AG09309 (cell line): ENCODE measurements around the gene TRIM9.

ENCODE experiments used
- DNase-seq: peaks from one replicate; pipeline ENCODE4 v3.0.0-alpha.2; 2010; ENCODE audit warnings: low read depth
- H3K4me3 ChIP-seq: 2 replicates; pipeline ENCODE4 v1.5.1; 2011; ENCODE audit warnings: mild to moderate bottlenecking, low read depth, low read length, moderate library complexity; ENCODE audit not compliant: control insufficient read depth
- TF ChIP-seq, protein P1 (sequence below): IDR thresholded peaks from 2 replicates; pipeline ENCODE4 v1.5.1; 2011; ENCODE audit warnings: mild to moderate bottlenecking, low read depth, low read length, inconsistent platforms; ENCODE audit not compliant: insufficient read depth, control insufficient read depth; ENCODE audit errors: missing control alignments

Gene TRIM9

DNA sequence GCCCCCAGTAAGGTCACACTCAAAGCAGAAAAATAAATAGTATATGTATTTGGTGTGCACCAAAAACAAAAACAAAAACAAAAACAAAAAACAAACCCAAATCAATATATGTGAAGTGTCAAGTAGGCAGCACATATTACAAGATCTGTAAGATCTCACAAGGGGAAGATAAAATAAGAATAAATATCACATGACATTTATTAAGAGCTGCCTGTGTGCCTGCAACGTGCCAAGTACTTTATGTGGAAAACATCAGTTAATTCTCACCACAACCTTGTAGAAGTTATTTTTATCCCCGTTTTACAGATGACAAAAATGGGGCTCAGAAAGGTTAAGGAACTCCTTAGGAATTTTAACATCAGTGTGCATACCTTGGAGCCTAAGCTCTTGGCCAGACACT lies 26.6 kb downstream of the TRIM9 start:
- no peak overlapping the region for H3K4me3 ChIP-seq
- TF ChIP-seq, protein P1, sequence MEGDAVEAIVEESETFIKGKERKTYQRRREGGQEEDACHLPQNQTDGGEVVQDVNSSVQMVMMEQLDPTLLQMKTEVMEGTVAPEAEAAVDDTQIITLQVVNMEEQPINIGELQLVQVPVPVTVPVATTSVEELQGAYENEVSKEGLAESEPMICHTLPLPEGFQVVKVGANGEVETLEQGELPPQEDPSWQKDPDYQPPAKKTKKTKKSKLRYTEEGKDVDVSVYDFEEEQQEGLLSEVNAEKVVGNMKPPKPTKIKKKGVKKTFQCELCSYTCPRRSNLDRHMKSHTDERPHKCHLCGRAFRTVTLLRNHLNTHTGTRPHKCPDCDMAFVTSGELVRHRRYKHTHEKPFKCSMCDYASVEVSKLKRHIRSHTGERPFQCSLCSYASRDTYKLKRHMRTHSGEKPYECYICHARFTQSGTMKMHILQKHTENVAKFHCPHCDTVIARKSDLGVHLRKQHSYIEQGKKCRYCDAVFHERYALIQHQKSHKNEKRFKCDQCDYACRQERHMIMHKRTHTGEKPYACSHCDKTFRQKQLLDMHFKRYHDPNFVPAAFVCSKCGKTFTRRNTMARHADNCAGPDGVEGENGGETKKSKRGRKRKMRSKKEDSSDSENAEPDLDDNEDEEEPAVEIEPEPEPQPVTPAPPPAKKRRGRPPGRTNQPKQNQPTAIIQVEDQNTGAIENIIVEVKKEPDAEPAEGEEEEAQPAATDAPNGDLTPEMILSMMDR = no peak
- no peak for DNase-seq

DNA sequence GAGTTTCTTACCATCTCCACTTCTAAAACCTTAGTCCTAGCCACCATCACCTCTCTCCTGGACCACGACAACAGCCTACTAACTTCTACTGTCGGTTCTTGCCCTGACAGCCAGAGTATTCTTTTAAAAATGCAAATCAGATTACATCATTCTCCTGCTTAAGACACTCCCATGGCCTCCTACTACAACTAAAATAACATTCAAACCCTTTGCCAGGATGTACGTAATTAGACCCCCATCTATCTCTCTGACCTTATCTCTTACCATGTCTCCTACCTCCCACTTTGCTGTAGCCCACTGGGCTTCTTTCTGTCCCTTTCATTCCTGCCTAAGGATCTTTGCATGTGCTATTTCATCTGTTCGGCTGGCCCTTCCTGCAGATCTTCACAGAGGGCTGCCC lies 27.6 kb downstream of the TRIM9 start:
- H3K4me3 ChIP-seq = no peak overlapping the region
- TF ChIP-seq, protein P1 = no peak
- no peak for DNase-seq

DNA sequence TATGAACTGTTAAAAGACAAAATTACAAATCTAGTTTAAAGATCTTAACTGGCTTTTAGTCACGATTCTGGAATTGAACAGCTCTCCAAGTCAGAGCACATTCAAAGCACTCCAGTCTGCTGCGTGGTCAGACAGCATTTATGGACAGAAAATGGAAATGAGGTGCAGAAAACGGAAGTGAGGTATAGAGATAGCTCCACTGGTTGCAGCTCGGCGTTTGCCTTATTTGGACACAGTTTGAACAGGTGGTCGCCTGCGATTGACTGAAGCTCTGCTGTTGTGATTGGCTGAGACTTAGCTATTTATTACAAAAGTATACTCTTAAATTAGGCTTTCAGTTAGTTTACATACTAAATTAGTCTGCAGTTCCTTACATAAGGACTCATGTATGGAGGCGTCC lies 28.3 kb downstream of the TRIM9 start:
- TF ChIP-seq, protein P1 = no peak
- no peak overlapping the region for H3K4me3 ChIP-seq

DNA sequence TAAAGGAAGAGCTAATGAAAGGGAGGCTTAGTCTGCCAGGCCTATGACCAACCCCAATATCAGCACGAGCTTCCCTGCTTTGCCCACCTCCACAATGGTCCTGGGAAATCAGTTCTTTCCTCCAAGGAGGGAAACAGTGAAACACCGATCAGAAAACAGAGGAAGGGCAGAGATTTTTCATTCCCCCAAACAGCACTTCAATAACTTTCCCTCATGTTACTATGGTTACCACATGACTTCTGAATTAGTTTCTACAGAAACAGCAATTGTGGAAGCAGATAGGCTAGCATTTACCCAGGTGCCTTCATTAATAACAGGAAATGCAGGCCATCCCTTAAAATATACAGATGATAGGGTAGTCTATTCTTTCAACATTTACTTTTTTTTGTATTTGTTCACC lies 35.9 kb downstream of the TRIM9 start:
- H3K4me3 ChIP-seq = no peak overlapping the region
- TF ChIP-seq, protein P1 = no peak
- no peak for DNase-seq

More for the DNA sequence above, 28.3 kb downstream of the TRIM9 start:
- DNase-seq = no peak

DNA sequence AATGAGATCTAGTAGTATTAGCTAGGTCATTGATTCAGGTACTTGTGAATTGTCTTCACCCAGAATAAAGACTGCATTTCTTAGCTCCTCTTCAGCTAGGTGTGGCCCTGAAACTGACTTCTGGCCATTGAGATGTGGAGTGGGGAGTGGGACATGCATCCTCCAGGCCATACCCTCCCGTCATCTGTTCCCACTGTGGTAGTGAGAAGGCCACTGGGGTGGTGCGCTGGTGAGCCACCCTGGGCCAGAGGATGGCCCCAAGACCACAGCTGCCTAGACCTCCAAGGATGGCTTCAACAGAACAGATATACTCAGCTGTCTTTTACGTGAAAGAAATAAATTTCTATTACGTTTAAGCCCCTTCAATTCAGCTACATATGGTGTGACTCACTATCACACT lies 36.5 kb downstream of the TRIM9 start:
- TF ChIP-seq, protein P1 = no peak
- no peak for DNase-seq
- H3K4me3 ChIP-seq = no peak overlapping the region

DNA sequence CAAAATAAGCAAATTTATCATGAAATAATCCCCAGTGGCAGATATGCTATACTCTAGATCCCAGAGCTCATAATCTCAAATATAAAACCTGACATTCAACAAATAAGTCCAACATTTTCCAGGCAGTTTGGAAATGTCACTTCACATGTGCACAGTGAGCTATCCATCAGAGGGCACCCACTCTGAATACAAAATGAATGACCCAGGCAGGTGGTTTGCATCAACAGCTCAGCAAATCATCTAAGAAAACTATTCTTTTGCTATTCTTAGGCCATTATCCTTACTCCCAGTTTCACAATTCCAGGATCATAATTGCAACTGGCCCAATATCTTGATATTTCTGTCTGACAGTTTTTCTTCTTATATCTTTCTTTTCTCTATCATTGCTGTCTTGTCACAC lies 38.5 kb downstream of the TRIM9 start:
- no peak overlapping the region for H3K4me3 ChIP-seq
- TF ChIP-seq, protein P1 = no peak
- no peak for DNase-seq

DNA sequence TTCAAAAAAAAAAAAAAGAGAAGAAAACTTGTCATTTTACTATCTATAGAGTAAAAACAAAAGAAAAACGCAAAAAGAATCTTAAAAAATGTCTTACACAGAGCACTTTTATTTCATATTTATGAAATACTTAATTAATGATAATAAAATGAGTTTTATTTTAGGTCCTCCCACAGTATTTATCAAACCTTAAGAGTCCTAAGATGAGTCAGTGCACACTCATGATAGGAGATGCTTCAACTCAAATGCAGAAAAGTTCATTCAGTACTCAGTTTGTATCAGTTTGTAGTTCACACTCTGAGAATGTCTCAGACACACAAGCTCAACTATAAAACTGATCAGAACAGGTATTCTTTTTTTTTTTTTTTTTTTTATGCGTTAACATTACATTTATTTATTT lies 41.7 kb downstream of the TRIM9 start:
- TF ChIP-seq, protein P1 = no peak
- no peak overlapping the region for H3K4me3 ChIP-seq
- no peak for DNase-seq
